GM13976 (cell line): ENCODE results near the gene RPLP2.

ENCODE experiments used
- DNase-seq: peaks from one replicate; pipeline ENCODE4 v3.0.0; 2012; ENCODE audit warnings: low spot score
- CTCF ChIP-seq: IDR thresholded peaks from 2 replicates; pipeline ENCODE4 v1.5.1; 2012; ENCODE audit warnings: borderline replicate concordance, mild to moderate bottlenecking; ENCODE audit not compliant: insufficient read depth; ENCODE audit errors: extremely low read depth, missing control alignments, control extremely low read depth
- in situ Hi-C: fragments of 300-500 bp; cut with MboI; formaldehyde crosslinking; loops from one replicate; pipeline ENCODE4 v1.12.0; 2022; ENCODE audit warnings: low sequenced_read_pairs, mixed read lengths, inconsistent platforms; ENCODE audit not compliant: unreplicated experiment

RPLP2 gene

GRCh38 chr11:828506-829175 is 18.9 kb downstream of the RPLP2 start:
- in situ Hi-C loops, result no loop called here
- DNase-seq, result no peak
- no peak for TF ChIP-seq CTCF

- in situ Hi-C loops, result no loop called here
- DNase-seq, result no peak
- no peak for TF ChIP-seq CTCF
These were observed 19.5 kb downstream of the RPLP2 start for GRCh38 chr11:829176-829846.

- no peak for TF ChIP-seq CTCF
- in situ Hi-C loops, result no loop called here
- no peak for DNase-seq
These were observed 20.1 kb downstream of the RPLP2 start for GRCh38 chr11:829847-830294.

GRCh38 chr11:830295-831117 is 20.7 kb downstream of the RPLP2 start:
- peak; percentile 86 for DNase-seq
- in situ Hi-C loops, result no loop called here
- TF ChIP-seq CTCF, result no peak

- in situ Hi-C loops, result no loop called here
- DNase-seq, result no peak
- no peak for TF ChIP-seq CTCF
These were observed 21.5 kb downstream of the RPLP2 start for GRCh38 chr11:831118-831864.

GRCh38 chr11:831961-832528 is 22.3 kb downstream of the RPLP2 start:
- no peak for TF ChIP-seq CTCF
- in situ Hi-C loops, result no loop called here
- no peak for DNase-seq
